Bone marrow (tissue), 2 donors: Measurements from ENCODE around the gene ZNF682.
"Not testable (repeated sequence)": the region's sequence is repeated elsewhere in the genome, so short reads cannot be mapped to it uniquely, and the experiment has no call there.

Experiments
- DNase-seq, 2 donors: peaks; one replicate each; lab custom pipeline; 2025; lab: John Stamatoyannopoulos, UW

Gene ZNF682

DNA sequence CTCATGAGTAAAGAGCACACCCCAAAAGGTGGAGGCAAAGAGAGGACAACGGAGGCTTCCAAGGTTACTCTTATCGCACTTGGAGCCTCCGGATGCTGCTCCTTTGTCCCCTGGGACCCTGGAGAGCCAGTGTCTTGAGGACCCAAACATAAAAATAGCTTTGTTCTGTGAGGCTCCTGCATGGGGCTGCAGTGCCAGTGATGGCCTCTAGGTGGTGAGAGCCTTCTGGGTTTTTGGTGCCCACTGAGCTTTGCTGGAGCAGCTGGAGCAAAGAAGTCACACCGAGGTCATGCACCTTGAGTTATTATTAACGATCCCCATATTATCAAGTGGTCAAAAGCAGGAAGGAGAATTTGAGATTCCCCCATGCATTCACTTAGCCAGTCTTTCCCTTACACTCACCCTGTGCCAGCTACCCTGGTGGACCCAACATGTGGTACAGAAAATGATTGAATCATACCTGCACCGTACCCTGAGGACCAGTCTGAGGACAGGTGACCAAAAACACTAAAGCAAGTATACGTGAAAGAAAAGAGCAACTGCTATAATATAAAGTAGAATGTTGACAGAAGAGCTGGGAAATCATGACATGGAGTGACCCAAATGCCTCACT lies 41.5 kb downstream of the ZNF682 start:
- DNase-seq = no peak

DNA sequence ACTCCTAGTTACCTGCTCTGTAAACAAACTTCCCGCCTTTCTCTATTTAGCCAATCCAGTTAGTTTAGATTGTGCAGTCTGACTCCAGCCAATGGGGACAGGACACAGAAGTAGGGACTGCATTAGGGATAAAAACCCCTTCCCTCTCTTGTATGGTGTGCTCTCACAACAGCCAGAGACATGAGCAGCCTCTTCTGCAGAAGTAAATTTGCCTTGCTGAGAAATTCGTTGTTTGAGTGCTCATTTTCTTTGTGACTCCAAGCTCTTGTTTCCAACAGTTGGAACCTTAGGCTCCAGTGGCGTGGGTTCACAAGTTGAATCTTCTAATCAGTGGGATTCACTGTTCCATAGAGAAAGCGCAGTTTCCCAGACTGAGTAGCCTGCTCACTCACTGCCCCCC lies 72.4 kb downstream of the ZNF682 start:
- DNase-seq = no peak

DNA sequence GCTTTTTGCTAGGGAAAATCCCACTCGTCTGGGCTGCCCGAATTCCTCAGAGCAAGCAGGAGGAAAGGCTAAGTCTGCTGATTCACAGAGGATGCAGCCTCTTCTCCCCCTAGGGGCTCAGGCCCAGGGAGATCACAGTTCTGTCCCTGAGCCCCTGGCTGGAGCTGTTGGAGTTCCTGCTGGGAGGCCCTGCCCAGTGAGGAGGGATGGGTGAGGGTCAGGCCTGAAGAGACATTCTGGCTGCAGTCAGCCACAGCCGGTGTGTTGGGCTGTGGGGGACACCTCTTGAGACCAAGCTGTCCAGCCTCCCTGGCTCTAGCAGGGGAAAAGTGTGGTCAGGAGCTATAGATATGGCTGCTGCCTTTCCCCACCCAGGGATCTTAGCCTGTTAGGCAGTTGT lies 73.2 kb downstream of the ZNF682 start:
- not testable (repeated sequence) for DNase-seq

DNA sequence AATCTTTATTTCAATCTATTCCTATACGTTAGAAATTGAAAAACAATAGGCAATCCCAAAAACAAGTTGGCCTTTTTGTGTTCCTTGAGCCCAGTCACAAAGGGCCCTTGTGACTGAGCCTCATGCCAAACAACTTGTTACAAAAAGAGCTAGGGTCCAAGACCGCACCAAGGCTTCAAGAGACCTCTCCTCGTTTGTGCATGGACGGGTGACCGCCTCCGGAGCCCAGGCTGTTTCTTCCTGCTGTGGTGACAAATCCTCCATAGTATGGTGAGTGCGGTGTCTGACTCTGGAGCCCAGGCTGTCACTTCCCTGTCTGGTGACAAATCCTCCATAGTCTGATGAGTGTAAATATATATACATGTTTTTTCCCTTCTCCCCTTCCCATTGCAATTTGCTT lies 74.9 kb downstream of the ZNF682 start:
- DNase-seq = no peak

DNA sequence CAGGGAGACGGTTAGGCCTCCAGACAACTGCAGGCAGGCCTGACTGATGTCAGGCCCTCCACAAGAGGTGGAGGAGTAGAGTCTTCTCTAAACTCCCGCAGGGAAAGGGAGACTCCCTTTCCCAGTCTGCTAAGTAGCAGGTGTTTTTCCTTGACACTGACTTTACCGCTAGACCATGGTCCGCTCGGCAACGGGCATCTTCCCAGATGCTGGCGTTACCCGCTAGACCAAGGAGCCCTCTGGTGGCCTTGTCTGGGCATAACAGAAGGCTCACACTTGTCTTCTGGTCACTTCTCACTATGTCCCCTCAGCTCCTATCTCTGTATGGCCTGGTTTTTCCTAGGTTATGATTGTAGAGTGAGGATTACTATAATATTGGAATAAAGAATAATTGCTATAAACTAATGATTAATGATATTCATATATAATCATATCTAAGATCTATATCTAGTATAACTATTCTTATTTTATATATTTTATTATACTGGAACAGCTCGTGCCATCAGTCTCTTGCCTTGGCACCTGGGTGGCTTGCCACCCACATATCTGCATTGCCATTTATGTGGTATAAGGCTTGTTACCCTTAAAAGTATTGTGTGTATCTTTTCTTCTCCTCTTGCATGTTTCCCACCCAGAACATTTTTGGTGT lies 80.0 kb downstream of the ZNF682 start:
- DNase-seq = peak in 1 of 2 donors; percentile 8

DNA sequence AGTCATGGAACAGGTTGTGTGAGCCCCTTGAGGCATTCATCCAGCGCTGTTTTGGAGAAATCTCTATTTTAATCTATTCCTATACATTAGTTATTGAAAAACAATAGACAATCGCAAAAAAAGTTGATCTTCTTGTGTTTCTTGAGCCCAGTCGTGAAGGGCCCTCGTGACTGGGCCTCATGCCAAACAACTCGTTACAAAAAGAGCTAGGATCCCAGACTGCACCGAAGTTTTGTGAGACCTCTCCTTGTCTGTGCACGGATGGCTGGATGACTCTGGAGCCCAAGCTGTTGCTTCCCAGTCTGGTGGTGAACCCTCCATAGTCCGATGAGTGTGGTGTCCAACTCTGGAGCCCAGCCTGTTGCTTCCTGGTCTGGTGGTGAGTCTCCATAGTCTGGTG lies 81.5 kb downstream of the ZNF682 start:
- not testable (repeated sequence) for DNase-seq

DNA sequence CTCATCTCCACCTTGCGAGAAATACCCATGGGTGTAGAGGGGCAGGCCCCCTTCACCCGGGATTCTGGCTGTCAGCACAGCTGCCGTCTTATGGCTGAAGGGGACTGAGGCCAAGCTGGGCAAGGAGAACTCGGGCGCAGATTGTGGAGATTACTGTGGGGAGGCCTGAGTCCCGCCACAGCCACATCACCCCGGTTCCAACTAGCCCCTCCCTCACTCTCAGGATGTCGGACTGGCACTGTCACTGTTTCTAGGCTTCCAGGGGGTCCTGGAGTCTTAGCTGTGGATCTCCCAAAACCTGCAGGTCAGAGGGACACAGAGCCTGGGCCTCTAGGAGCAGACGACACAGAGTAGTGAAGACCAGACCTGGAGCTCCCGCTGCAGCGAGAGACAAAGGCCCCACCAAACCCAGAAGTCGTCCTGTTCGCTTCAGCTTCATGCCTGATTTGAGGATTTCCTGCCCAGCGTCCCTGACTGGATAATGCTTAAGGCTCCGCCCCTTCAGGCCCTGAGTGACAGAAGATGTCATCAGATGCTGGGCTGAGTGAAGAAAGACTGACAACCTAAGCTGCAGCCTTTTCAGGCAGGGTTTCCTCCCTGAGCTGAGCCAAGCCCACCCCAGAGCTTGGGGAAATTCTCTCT lies 82.8 kb downstream of the ZNF682 start:
- no peak for DNase-seq

DNA sequence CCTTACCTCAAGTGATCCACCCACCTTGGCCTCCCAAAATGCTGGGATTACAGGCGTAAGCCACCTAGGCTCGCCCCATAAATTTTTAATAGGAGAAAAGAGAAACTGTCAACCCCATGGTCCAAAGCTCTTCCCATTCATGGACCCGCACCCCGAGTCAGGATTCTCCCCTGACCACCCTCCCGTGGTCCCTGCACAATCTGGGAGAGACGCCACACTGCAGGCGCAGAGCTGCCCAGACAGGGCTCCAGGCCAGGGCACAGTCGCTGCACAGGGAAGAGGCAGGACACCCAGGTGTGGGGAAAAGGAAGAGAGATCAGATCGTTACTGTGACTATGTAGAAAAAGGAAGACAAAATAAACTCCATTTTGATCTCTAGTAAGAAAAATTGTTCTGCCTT lies 84.1 kb downstream of the ZNF682 start:
- no peak for DNase-seq
